ENCODE measurements around the gene PKNOX1. TPM values are rescaled to one million over a fixed set of nuclear protein-coding genes. Genes with fewer than 3 reads are reported as not detected.

The PKNOX1 gene
- total and polyA plus RNA-seq, 9 of the 15 experiments (the other 6 are each of a cell fraction or from before 2014, with no cell fraction given): 8.8 to 25.9 (median 13.2) TPM

DNA sequence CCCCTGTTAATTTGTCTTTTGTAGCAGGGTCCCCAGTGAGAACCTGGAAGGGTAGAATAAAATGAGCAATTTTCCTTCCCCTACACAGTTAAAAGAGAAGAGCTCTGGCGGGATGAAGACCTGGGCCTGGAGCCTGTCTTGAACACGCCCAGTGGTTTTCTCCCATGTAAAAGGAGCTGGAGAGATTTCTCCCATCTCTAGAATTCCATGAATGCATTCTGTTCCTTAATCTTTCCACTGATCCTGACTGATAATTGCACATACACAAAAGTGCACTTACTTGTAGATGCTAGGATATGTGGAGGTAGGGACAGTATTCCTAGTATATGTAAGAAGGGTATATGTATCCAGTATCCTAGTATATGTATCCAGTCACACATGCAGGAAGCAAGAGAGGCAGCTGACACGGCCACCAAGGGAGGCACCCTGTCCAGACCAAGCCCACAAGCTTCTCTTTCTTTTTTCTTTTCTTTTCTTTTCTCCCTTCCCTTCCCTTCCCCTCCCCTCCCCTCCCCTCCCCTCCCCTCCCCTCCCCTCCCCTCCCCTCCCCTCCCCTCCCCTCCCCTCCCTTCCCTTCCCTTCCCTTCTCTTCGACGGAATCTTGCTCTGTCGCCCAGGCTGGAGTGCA is 11.9 kb upstream of the PKNOX1 start:
- in situ Hi-C loops (cut with MboI) (no loop called here), intact Hi-C loops (cut with micrococcal nuclease) (no loop called here)
- no peak for DNase-seq (ENCODE audit: extremely low read depth in 1 of 4, low spot score in 3 of 4)
- TF ChIP-seq ZNF134 (CRISPR knock-in tag; conservative IDR thresholded peaks at IDR 0.05): no peak
- no peak for TF ChIP-seq ETS2 (tag; IDR thresholded peaks at IDR 0.05; ENCODE audit: borderline replicate concordance, poor library complexity, severe bottlenecking)
- TF ChIP-seq, protein P1, sequence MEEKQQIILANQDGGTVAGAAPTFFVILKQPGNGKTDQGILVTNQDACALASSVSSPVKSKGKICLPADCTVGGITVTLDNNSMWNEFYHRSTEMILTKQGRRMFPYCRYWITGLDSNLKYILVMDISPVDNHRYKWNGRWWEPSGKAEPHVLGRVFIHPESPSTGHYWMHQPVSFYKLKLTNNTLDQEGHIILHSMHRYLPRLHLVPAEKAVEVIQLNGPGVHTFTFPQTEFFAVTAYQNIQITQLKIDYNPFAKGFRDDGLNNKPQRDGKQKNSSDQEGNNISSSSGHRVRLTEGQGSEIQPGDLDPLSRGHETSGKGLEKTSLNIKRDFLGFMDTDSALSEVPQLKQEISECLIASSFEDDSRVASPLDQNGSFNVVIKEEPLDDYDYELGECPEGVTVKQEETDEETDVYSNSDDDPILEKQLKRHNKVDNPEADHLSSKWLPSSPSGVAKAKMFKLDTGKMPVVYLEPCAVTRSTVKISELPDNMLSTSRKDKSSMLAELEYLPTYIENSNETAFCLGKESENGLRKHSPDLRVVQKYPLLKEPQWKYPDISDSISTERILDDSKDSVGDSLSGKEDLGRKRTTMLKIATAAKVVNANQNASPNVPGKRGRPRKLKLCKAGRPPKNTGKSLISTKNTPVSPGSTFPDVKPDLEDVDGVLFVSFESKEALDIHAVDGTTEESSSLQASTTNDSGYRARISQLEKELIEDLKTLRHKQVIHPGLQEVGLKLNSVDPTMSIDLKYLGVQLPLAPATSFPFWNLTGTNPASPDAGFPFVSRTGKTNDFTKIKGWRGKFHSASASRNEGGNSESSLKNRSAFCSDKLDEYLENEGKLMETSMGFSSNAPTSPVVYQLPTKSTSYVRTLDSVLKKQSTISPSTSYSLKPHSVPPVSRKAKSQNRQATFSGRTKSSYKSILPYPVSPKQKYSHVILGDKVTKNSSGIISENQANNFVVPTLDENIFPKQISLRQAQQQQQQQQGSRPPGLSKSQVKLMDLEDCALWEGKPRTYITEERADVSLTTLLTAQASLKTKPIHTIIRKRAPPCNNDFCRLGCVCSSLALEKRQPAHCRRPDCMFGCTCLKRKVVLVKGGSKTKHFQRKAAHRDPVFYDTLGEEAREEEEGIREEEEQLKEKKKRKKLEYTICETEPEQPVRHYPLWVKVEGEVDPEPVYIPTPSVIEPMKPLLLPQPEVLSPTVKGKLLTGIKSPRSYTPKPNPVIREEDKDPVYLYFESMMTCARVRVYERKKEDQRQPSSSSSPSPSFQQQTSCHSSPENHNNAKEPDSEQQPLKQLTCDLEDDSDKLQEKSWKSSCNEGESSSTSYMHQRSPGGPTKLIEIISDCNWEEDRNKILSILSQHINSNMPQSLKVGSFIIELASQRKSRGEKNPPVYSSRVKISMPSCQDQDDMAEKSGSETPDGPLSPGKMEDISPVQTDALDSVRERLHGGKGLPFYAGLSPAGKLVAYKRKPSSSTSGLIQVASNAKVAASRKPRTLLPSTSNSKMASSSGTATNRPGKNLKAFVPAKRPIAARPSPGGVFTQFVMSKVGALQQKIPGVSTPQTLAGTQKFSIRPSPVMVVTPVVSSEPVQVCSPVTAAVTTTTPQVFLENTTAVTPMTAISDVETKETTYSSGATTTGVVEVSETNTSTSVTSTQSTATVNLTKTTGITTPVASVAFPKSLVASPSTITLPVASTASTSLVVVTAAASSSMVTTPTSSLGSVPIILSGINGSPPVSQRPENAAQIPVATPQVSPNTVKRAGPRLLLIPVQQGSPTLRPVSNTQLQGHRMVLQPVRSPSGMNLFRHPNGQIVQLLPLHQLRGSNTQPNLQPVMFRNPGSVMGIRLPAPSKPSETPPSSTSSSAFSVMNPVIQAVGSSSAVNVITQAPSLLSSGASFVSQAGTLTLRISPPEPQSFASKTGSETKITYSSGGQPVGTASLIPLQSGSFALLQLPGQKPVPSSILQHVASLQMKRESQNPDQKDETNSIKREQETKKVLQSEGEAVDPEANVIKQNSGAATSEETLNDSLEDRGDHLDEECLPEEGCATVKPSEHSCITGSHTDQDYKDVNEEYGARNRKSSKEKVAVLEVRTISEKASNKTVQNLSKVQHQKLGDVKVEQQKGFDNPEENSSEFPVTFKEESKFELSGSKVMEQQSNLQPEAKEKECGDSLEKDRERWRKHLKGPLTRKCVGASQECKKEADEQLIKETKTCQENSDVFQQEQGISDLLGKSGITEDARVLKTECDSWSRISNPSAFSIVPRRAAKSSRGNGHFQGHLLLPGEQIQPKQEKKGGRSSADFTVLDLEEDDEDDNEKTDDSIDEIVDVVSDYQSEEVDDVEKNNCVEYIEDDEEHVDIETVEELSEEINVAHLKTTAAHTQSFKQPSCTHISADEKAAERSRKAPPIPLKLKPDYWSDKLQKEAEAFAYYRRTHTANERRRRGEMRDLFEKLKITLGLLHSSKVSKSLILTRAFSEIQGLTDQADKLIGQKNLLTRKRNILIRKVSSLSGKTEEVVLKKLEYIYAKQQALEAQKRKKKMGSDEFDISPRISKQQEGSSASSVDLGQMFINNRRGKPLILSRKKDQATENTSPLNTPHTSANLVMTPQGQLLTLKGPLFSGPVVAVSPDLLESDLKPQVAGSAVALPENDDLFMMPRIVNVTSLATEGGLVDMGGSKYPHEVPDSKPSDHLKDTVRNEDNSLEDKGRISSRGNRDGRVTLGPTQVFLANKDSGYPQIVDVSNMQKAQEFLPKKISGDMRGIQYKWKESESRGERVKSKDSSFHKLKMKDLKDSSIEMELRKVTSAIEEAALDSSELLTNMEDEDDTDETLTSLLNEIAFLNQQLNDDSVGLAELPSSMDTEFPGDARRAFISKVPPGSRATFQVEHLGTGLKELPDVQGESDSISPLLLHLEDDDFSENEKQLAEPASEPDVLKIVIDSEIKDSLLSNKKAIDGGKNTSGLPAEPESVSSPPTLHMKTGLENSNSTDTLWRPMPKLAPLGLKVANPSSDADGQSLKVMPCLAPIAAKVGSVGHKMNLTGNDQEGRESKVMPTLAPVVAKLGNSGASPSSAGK (IDR thresholded peaks at IDR 0.05): no peak
- TF ChIP-seq, protein P2, sequence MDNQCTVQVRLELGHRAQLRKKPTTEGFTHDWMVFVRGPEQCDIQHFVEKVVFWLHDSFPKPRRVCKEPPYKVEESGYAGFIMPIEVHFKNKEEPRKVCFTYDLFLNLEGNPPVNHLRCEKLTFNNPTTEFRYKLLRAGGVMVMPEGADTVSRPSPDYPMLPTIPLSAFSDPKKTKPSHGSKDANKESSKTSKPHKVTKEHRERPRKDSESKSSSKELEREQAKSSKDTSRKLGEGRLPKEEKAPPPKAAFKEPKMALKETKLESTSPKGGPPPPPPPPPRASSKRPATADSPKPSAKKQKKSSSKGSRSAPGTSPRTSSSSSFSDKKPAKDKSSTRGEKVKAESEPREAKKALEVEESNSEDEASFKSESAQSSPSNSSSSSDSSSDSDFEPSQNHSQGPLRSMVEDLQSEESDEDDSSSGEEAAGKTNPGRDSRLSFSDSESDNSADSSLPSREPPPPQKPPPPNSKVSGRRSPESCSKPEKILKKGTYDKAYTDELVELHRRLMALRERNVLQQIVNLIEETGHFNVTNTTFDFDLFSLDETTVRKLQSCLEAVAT (IDR thresholded peaks at IDR 0.05): no peak
- TF ChIP-seq HNRNPK (IDR thresholded peaks at IDR 0.05; ENCODE audit: low read depth, low read length, poor library complexity, severe bottlenecking): peak; percentile 94
- TF ChIP-seq PCBP1 (IDR thresholded peaks at IDR 0.05; ENCODE audit: low read depth, low read length, poor library complexity, severe bottlenecking): peak; percentile 86
- TF ChIP-seq CCNT2 (IDR thresholded peaks at IDR 0.05; ENCODE audit: borderline replicate concordance, extremely low read depth, insufficient read length, low read depth, low read length): no peak
- CTCF ChIA-PET (ENCODE audit: low intra/inter-chr PET ratio): no interaction called here
- peaks cover 3 to 7% of the 10 kb centered on the region in 2 experiments for H3K4me1 ChIP-seq (replicated peaks in 1 of 2; ENCODE audit: control insufficient read depth in 2 of 2, insufficient read depth in 2 of 2, low read length in 2 of 2)
- H3K9me3 ChIP-seq (replicated peaks; ENCODE audit: control insufficient read depth, insufficient read depth, low read depth, low read length): no peaks in the 10 kb centered on the region
- no TSS peak for BruUV-seq (replicated peaks)
- POLR2A ChIA-PET: interaction anchor here (0.8 to 2.9 kb wide), 3 partner anchors 9 to 47 kb away, joined by 3 to 10 read pairs (median 3); no protein-coding TSS in a partner anchor
- no peaks in the 10 kb centered on the region for H3K9me1 ChIP-seq (ENCODE audit: control insufficient read depth, insufficient read depth, low read length)
- H3K27ac ChIP-seq (ENCODE audit: extremely low read depth, low read depth, low read length): no peak overlapping the region
- no peak overlapping the region for H3K9ac ChIP-seq (ENCODE audit: insufficient read depth in 1 of 2, low read depth in 2 of 2, low read length in 2 of 2)
- no peak for ATAC-seq
- H3K27me3 ChIP-seq (ENCODE audit: control insufficient read depth in 2 of 2, insufficient read depth in 2 of 2, low read length in 2 of 2): no peaks in the 10 kb centered on the region
- no peaks in the 10 kb centered on the region for H3K79me2 ChIP-seq (ENCODE audit: control insufficient read depth, insufficient read depth, low read length)
- no peaks in the 10 kb centered on the region for H3K36me3 ChIP-seq (ENCODE audit: control insufficient read depth, insufficient read depth, low read length)
- WGBS (ENCODE audit: insufficient coverage, low coverage, missing lambda C conversion rate): 50% methylated on average over 3 of the region's 6 CpGs
- FAIRE-seq: no peak
- H3K4me3 ChIP-seq: no peak overlapping the region
- H4K20me1 ChIP-seq (replicated peaks; ENCODE audit: control insufficient read depth, insufficient read depth, low read length): no peaks in the 10 kb centered on the region
- no peak overlapping the region for H3K4me2 ChIP-seq (ENCODE audit: insufficient read depth, low read length)
- no peak overlapping the region for H2AFZ ChIP-seq (ENCODE audit: low read depth, low read length)

All from K562 (cell line).